K562 (cell line): ENCODE measurements around the gene ZNF528. TPM values are rescaled to one million over a fixed set of nuclear protein-coding genes. Genes with fewer than 3 reads are reported as not detected.

Experiments
- CEBPZ ChIP-seq: fragments of 150-350 bp; IDR thresholded peaks from 2 replicates; pipeline ENCODE4 v1.6.1; 2014; ENCODE audit warnings: low read depth, mild to moderate bottlenecking, low read length, borderline replicate concordance
- CTCF ChIP-seq, 3 experiments: IDR thresholded peaks in 2 of 3; conservative IDR thresholded peaks in 1 of 3; 2 replicates each; pipeline ENCODE4 v1.5.1; 2011 to 2012; ENCODE audit warnings: low read length in 3 of 3, mild to moderate bottlenecking in 3 of 3, control low read depth in 2 of 3, improper control_type of control experiment in 1 of 3, inconsistent platforms in 1 of 3, low read depth in 1 of 3, mixed read lengths in 1 of 3, moderate library complexity in 1 of 3; ENCODE audit not compliant: insufficient read depth in 2 of 3
- IFI16 ChIP-seq: fragments of 250-450 bp; sonication (Bioruptor Pico); IDR thresholded peaks from 2 replicates; pipeline ENCODE4 v2.1.2; 2022; ENCODE audit warnings: mild to moderate bottlenecking, inconsistent platforms
- MEIS2 ChIP-seq: fragments of 450-650 bp; IDR thresholded peaks from 2 replicates; pipeline ENCODE4 v1.6.1; 2014; ENCODE audit warnings: mild to moderate bottlenecking; ENCODE audit not compliant: partially characterized antibody
- REST ChIP-seq, 2 experiments: fragments of 450-650 bp; formaldehyde crosslinking in 1 of 2; IDR thresholded peaks; 2 replicates each; pipeline versions ENCODE4 v1.4.0 to v1.6.1; 2014 to 2020; ENCODE audit warnings: mild to moderate bottlenecking in 2 of 2, borderline replicate concordance in 1 of 2, low read depth in 1 of 2
- U2AF1 ChIP-seq: fragments of 200-400 bp; formaldehyde crosslinking; optimal IDR thresholded peaks from 2 replicates; pipeline ENCODE3; 2017; ENCODE audit warnings: mild to moderate bottlenecking, low read depth, low read length, moderate library complexity
- ZNF408 ChIP-seq: fragments of 250-450 bp; sonication (Bioruptor Pico); IDR thresholded peaks from 2 replicates; pipeline ENCODE4 v1.4.0; 2020; ENCODE audit warnings: low read depth, mild to moderate bottlenecking, moderate library complexity
- polyA plus RNA-seq, 8 experiments: library from polyadenylated mRNA; depleted of rRNA in 4 of 8; stranded (reverse) in 5 of 8; unstranded in 3 of 8; fragments of >200 nt; fragmentation: Nextera tagmentation in 2 of 8; fragmentation: Illumina TruSeq in 1 of 8; extraction: Ambion mirVana in 2 of 8; extraction: Trizol in 1 of 8; gene quantifications; 2 replicates each; pipeline versions ENCODE4 v1.2.1 to v1.2.3, GENCODE V29; 2011 to 2014; ENCODE audit warnings: inconsistent platforms in 1 of 8, missing spikeins in 1 of 8
- total RNA-seq, 7 experiments: library from RNA; depleted of rRNA in 6 of 7; stranded (reverse); fragments of >200 nt in 6 of 7; fragmentation: Illumina TruSeq in 2 of 7; extraction: Trizol in 2 of 7; gene quantifications; 2 replicates each; pipeline versions ENCODE4 v1.2.1 to v1.2.3, GENCODE V29; 2011 to 2021; ENCODE audit warnings: low replicate concordance in 1 of 7

ZNF528 gene
- total and polyA plus RNA-seq, 9 of the 15 experiments (the other 6 are each of a cell fraction or from before 2014, with no cell fraction given) = 1.2 to 3.9 (median 2.4) TPM

- TF ChIP-seq REST (IDR thresholded peaks at IDR 0.05; ENCODE audit: borderline replicate concordance) (peak; percentile 50; the same call in 1 of the 2 replicates), REST (CRISPR knock-in tag; IDR thresholded peaks at IDR 0.05; ENCODE audit: low read depth) (no peak), ZNF408 (CRISPR knock-in tag) (no peak), CEBPZ (no peak), MEIS2 (peak; percentile 78), IFI16 (CRISPR knock-in tag) (no peak), U2AF1 (no peak), CTCF (IDR thresholded peaks at IDR 0.05 in 2 of 3, conservative IDR thresholded peaks at IDR 0.05 in 1 of 3; ENCODE audit: insufficient read depth in 2 of 3, low read depth in 1 of 3, low read length in 3 of 3) (peak; percentile 53 to 68 (median 63))
Observed at GRCh38 chr19:52464798-52465470, 67.3 kb downstream of the ZNF528 start (continued).
